K562 (cell line): ENCODE data around the gene C9orf50. TPM values are rescaled to one million over a fixed set of nuclear protein-coding genes. Genes with fewer than 3 reads are reported as not detected.

ENCODE experiments used
- AFF4 ChIP-seq: sonication (generic); formaldehyde crosslinking; IDR thresholded peaks from 2 replicates; pipeline ENCODE4 v1.8.0; 2023; ENCODE audit warnings: mild to moderate bottlenecking, missing genetic modification reagents
- ARID1B ChIP-seq: fragments of 450-650 bp; IDR thresholded peaks from 2 replicates; pipeline ENCODE4 v1.6.1; 2016; ENCODE audit warnings: antibody characterized with exemption, mild to moderate bottlenecking, inconsistent platforms
- GTF2A2 ChIP-seq: IDR thresholded peaks from 2 replicates; pipeline ENCODE4 v1.6.1; 2016; ENCODE audit warnings: mild to moderate bottlenecking, missing genetic modification characterization, missing compliant biosample characterization
- HDAC1 ChIP-seq, 2 experiments: fragments of 450-650 bp; IDR thresholded peaks; 2 replicates each; pipeline ENCODE4 v1.6.1; 2016 to 2017; ENCODE audit warnings: inconsistent platforms in 1 of 2, mild to moderate bottlenecking in 1 of 2, moderate library complexity in 1 of 2
- LCOR ChIP-seq: sonication (generic); formaldehyde crosslinking; IDR thresholded peaks from 2 replicates; pipeline ENCODE4 v1.8.0; 2022; ENCODE audit warnings: mild to moderate bottlenecking, missing genetic modification reagents
- MAZ ChIP-seq, 2 experiments: fragments of 450-650 bp in 1 of 2; sonication (generic) in 1 of 2; formaldehyde crosslinking; IDR thresholded peaks in 1 of 2; conservative IDR thresholded peaks in 1 of 2; 2 replicates each; pipeline versions ENCODE4 v1.4.0 to v1.5.0; 2020; ENCODE audit warnings: mild to moderate bottlenecking in 1 of 2, missing genetic modification reagents in 1 of 2
- POLR2G ChIP-seq: fragments of 200-400 bp; formaldehyde crosslinking; IDR thresholded peaks from 2 replicates; pipeline ENCODE4 v1.6.1; 2017; ENCODE audit warnings: low read depth, mild to moderate bottlenecking, antibody characterized with exemption, low read length, moderate library complexity
- RREB1 ChIP-seq: fragments of 250-450 bp; sonication (Bioruptor Pico); IDR thresholded peaks from 2 replicates; pipeline ENCODE4 v1.4.0; 2020
- SAFB2 ChIP-seq: fragments of 200-400 bp; formaldehyde crosslinking; IDR thresholded peaks from 2 replicates; pipeline ENCODE4 v1.6.1; 2018; ENCODE audit warnings: borderline replicate concordance, low read length, low read depth, moderate library complexity; ENCODE audit not compliant: severe bottlenecking
- SRSF1 ChIP-seq: fragments of 200-400 bp; formaldehyde crosslinking; IDR thresholded peaks from 2 replicates; pipeline ENCODE4 v1.6.1; 2017; ENCODE audit warnings: mild to moderate bottlenecking, low read depth, low read length, moderate library complexity
- TFE3 ChIP-seq: fragments of 450-650 bp; formaldehyde crosslinking; IDR thresholded peaks from 2 replicates; pipeline ENCODE4 v1.4.0; 2020; ENCODE audit warnings: mild to moderate bottlenecking, mixed read lengths
- USF1 ChIP-seq: sonication (generic); formaldehyde crosslinking; IDR thresholded peaks from 2 replicates; pipeline ENCODE4 v1.9.0; 2022; ENCODE audit warnings: mild to moderate bottlenecking, missing genetic modification reagents
- polyA plus RNA-seq, 8 experiments: library from polyadenylated mRNA; depleted of rRNA in 4 of 8; stranded (reverse) in 5 of 8; unstranded in 3 of 8; fragments of >200 nt; fragmentation: Nextera tagmentation in 2 of 8; fragmentation: Illumina TruSeq in 1 of 8; extraction: Ambion mirVana in 2 of 8; extraction: Trizol in 1 of 8; gene quantifications; 2 replicates each; pipeline versions ENCODE4 v1.2.1 to v1.2.3, GENCODE V29; 2011 to 2014; ENCODE audit warnings: inconsistent platforms in 1 of 8, missing spikeins in 1 of 8
- total RNA-seq, 7 experiments: library from RNA; depleted of rRNA in 6 of 7; stranded (reverse); fragments of >200 nt in 6 of 7; fragmentation: Illumina TruSeq in 2 of 7; extraction: Trizol in 2 of 7; gene quantifications; 2 replicates each; pipeline versions ENCODE4 v1.2.1 to v1.2.3, GENCODE V29; 2011 to 2021; ENCODE audit warnings: low replicate concordance in 1 of 7

C9orf50 gene
- total and polyA plus RNA-seq, 9 of the 15 experiments (the other 6 are each of a cell fraction or from before 2014, with no cell fraction given), result not detected

- TF ChIP-seq SAFB2, result no peak
- no peak for TF ChIP-seq USF1 (CRISPR knock-in tag)
- no peak for TF ChIP-seq SRSF1
- peak; percentile 76 for TF ChIP-seq ARID1B
- TF ChIP-seq LCOR (CRISPR knock-in tag), result peak; percentile 74; the same call in 1 of the 2 replicates
- 0 out of 2 replicates have a peak, but pooled peaks have one; percentile 21 for TF ChIP-seq RREB1 (CRISPR knock-in tag)
- TF ChIP-seq POLR2G, result 0 out of 2 replicates have a peak, but pooled peaks have one; percentile 33
- no peak for TF ChIP-seq GTF2A2
- TF ChIP-seq HDAC1 (IDR thresholded peaks at IDR 0.05), result peak in 1 of 2 experiments; percentile 44; a peak in 1 of 4 replicates
- TF ChIP-seq MAZ (CRISPR knock-in tag; conservative IDR thresholded peaks at IDR 0.05 in 1 of 2, IDR thresholded peaks at IDR 0.05 in 1 of 2), result peak in 1 of 2 experiments; percentile 61; a peak in 1 of 4 replicates
- no peak for TF ChIP-seq TFE3 (CRISPR knock-in tag)
- TF ChIP-seq AFF4 (CRISPR knock-in tag), result no peak
Observed at GRCh38 chr9:129570450-129571297, 50.2 kb downstream of the C9orf50 start (continued).
